HepG2 (cell line): ENCODE results near the gene RBMS2. TPM values are rescaled to one million over a fixed set of nuclear protein-coding genes. Genes with fewer than 3 reads are reported as not detected.

Experiments
- BCLAF1 ChIP-seq: fragments of 450-650 bp; IDR thresholded peaks from 2 replicates; pipeline ENCODE4 v1.6.1; 2017; ENCODE audit warnings: mild to moderate bottlenecking
- GRHL1 ChIP-seq: sonication (generic); formaldehyde crosslinking; conservative IDR thresholded peaks from 2 replicates; pipeline ENCODE4 v1.8.0; 2022; ENCODE audit warnings: missing genetic modification reagents
- MNT ChIP-seq: fragments of 450-650 bp; IDR thresholded peaks from 2 replicates; pipeline ENCODE4 v1.6.1; 2016
- TRIM24 ChIP-seq: sonication (generic); formaldehyde crosslinking; IDR thresholded peaks from 2 replicates; pipeline ENCODE4 v1.8.0; 2022; ENCODE audit warnings: mild to moderate bottlenecking, missing genetic modification reagents
- ZBED4 ChIP-seq: sonication (generic); formaldehyde crosslinking; IDR thresholded peaks from 2 replicates; pipeline ENCODE4 v1.4.0; 2020; ENCODE audit warnings: missing genetic modification reagents, borderline replicate concordance
- ZFP82 ChIP-seq: sonication (generic); formaldehyde crosslinking; IDR thresholded peaks from 2 replicates; pipeline ENCODE4 v1.5.1; 2020; ENCODE audit warnings: mild to moderate bottlenecking, missing genetic modification reagents, borderline replicate concordance
- ZFP91 ChIP-seq: sonication (generic); formaldehyde crosslinking; IDR thresholded peaks from 2 replicates; pipeline ENCODE4 v1.9.0; 2022; ENCODE audit warnings: missing genetic modification reagents, mild to moderate bottlenecking, borderline replicate concordance
- ZNF296 ChIP-seq: sonication (generic); formaldehyde crosslinking; conservative IDR thresholded peaks from 2 replicates; pipeline ENCODE4 v1.5.0; 2020; ENCODE audit warnings: mild to moderate bottlenecking, missing genetic modification reagents
- ZNF329 ChIP-seq: sonication (generic); formaldehyde crosslinking; IDR thresholded peaks from 2 replicates; pipeline ENCODE4 v1.9.0; 2021; ENCODE audit warnings: low read depth, mild to moderate bottlenecking, missing genetic modification reagents
- ZNF512 ChIP-seq: sonication (generic); formaldehyde crosslinking; IDR thresholded peaks from 2 replicates; pipeline ENCODE4 v1.4.0; 2020; ENCODE audit warnings: mild to moderate bottlenecking, missing genetic modification reagents
- ZNF574 ChIP-seq: sonication (generic); formaldehyde crosslinking; IDR thresholded peaks from 2 replicates; pipeline ENCODE4 v1.4.0; 2020; ENCODE audit warnings: missing genetic modification reagents
- polyA plus RNA-seq, 8 experiments: library from polyadenylated mRNA; depleted of rRNA in 3 of 8; stranded (reverse) in 7 of 8; unstranded in 1 of 8; fragments of >200 nt; fragmentation: Illumina TruSeq in 4 of 8; extraction: Trizol in 4 of 8; gene quantifications; 2 replicates each; pipeline versions ENCODE4 v1.2.1 to v1.2.3, GENCODE V29; 2011 to 2016; ENCODE audit warnings: low read depth in 4 of 8, missing spikeins in 1 of 8, mixed read lengths in 1 of 8; ENCODE audit not compliant: insufficient read depth in 1 of 8
- total RNA-seq, 5 experiments: library from RNA; depleted of rRNA; stranded (reverse); fragments of >200 nt; fragmentation: Illumina TruSeq; extraction: Trizol; gene quantifications; 2 replicates each; pipeline ENCODE4 v1.2.3, GENCODE V29; 2016; ENCODE audit warnings: low read depth in 1 of 5

The RBMS2 gene
- total and polyA plus RNA-seq, 2 of the 13 experiments (the other 11 are each of a cell fraction or from before 2014, with no cell fraction given), result 0.53 to 7.4 TPM

- TF ChIP-seq ZBED4 (no peak), TRIM24 (CRISPR knock-in tag) (no peak), ZNF329 (no peak), ZNF574 (peak; percentile 39), ZFP82 (CRISPR knock-in tag) (no peak), ZFP91 (no peak; the same call in 1 of the 2 replicates), MNT (no peak), ZNF512 (CRISPR knock-in tag) (no peak), ZNF296 (CRISPR knock-in tag) (no peak), BCLAF1 (no peak), GRHL1 (CRISPR knock-in tag) (no peak)
Measured at GRCh38 chr12:56634242-56634836, 112.7 kb downstream of the RBMS2 start (continued).
